ENCODE measurements around the gene IQCE.

DNA sequence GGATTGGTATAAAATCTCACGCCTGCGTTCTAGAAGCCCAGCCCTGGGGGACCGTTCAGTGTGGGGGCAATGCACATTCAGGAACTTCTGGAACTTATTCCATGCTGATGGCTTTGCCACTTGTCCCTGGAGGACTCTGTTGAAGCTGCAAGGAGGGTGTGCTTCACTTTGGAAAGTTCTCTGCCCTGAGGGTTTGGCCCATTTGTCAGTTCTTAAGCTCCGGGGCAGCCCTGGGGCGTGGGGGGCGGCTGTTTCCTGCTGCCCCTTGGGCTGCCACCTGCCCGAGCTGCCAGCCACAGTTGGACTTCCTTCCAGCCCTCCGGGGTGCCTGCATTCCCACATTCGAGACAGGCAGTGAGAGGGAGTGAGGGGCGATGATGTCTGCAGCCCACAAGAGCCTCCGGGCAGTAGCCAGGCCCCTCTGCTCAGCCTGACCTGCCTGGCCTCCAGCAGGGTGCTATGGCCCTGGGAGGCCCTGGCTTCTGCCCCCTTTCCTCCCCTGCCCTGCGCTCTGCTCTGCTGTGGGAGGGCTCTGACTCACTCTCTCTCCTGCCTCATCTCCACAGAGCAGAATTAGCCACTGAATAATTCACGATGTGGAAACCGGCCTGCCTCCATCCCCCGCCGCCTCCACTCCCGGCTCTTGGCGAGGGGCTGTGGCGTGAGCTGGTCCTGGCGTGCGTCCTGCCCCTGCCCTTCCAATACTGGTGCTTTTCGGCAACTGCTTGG lies 74.9 kb downstream of the IQCE start:
- TF ChIP-seq, protein P1, sequence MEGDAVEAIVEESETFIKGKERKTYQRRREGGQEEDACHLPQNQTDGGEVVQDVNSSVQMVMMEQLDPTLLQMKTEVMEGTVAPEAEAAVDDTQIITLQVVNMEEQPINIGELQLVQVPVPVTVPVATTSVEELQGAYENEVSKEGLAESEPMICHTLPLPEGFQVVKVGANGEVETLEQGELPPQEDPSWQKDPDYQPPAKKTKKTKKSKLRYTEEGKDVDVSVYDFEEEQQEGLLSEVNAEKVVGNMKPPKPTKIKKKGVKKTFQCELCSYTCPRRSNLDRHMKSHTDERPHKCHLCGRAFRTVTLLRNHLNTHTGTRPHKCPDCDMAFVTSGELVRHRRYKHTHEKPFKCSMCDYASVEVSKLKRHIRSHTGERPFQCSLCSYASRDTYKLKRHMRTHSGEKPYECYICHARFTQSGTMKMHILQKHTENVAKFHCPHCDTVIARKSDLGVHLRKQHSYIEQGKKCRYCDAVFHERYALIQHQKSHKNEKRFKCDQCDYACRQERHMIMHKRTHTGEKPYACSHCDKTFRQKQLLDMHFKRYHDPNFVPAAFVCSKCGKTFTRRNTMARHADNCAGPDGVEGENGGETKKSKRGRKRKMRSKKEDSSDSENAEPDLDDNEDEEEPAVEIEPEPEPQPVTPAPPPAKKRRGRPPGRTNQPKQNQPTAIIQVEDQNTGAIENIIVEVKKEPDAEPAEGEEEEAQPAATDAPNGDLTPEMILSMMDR (IDR thresholded peaks at IDR 0.05): no peak
- 0 out of 2 replicates have a peak, but pooled peaks have one; percentile 27 for TF ChIP-seq POLR2AphosphoS5 (IDR thresholded peaks at IDR 0.05; ENCODE audit: low read depth, low read length)
